Measurements from ENCODE around the gene PPP1R18.
"Not testable (repeated sequence)": the region's sequence is repeated elsewhere in the genome, so short reads cannot be mapped to it uniquely, and the experiment has no call there.

The PPP1R18 gene

GRCh38 chr6:30688569-30688968 is 2.1 kb upstream of the PPP1R18 start:
- no peak for DNase-seq

GRCh38 chr6:30687659-30688431 is 1.4 kb upstream of the PPP1R18 start:
- no peak for DNase-seq

- DNase-seq: peak; percentile 91
Measured at GRCh38 chr6:30686908-30687658, 638 bp upstream of the PPP1R18 start.

- peak; percentile 47 for DNase-seq
Measured at GRCh38 chr6:30685157-30686008, 1.1 kb downstream of the PPP1R18 start.

GRCh38 chr6:30684386-30685156 is 1.9 kb downstream of the PPP1R18 start:
- DNase-seq: peak; percentile 62

GRCh38 chr6:30683980-30684338 is 2.5 kb downstream of the PPP1R18 start:
- no peak for DNase-seq

- DNase-seq: no peak
Measured at GRCh38 chr6:30683183-30683979, 3.1 kb downstream of the PPP1R18 start.

GRCh38 chr6:30682143-30683117 is 4.0 kb downstream of the PPP1R18 start:
- DNase-seq: peak; percentile 97

GRCh38 chr6:30681766-30682142 is 4.7 kb downstream of the PPP1R18 start:
- peak; percentile 84 for DNase-seq

- no peak for DNase-seq
Measured at GRCh38 chr6:30679765-30680535, 6.5 kb downstream of the PPP1R18 start.

- DNase-seq: peak; percentile 73
Measured at GRCh38 chr6:30678964-30679726, 7.3 kb downstream of the PPP1R18 start.

GRCh38 chr6:30676660-30677285 is 9.7 kb downstream of the PPP1R18 start:
- DNase-seq: no peak

- DNase-seq: peak; percentile 95
Measured at GRCh38 chr6:30672445-30673253, 13.8 kb downstream of the PPP1R18 start, which contains the start of gene DHX16. TSS of gene DHX16 (minus strand) at chr6:30673006. CDS start at chr6:30672841, 165 bp downstream.

GRCh38 chr6:30670760-30671527 is 15.5 kb downstream of the PPP1R18 start:
- no peak for DNase-seq

- DNase-seq: not testable (repeated sequence)
Measured at GRCh38 chr6:30666300-30666699, 20.1 kb downstream of the PPP1R18 start.

GRCh38 chr6:30664994-30665767 is 21.3 kb downstream of the PPP1R18 start:
- no peak for DNase-seq

All from MV-4-11 (cell line).